ENCODE measurements around the gene TEX44. TPM values are rescaled to one million over a fixed set of nuclear protein-coding genes. Genes with fewer than 3 reads are reported as not detected.
A peak's percentile ranks its signal among the peaks of the same experiment; 100 is the strongest.

The TEX44 gene
- total RNA-seq, 2 experiments from 2014 or later = not detected

GRCh38 chr2:231611273-231612108 is 18.8 kb downstream of the TEX44 start:
- peak; percentile 69 for ATAC-seq
- intact Hi-C loops (cut with DNase I, micrococcal nuclease) = loop anchor here (1.0 to 5.0 kb wide), 16 partner anchors 7 to 1086 kb away; partner anchors contain the start of genes COPS7B (in 1 of the 2), DIS3L2 (in 1 of the 2), GIGYF2 (in 1 of the 2) and NCL (in 1 of the 2)
- peak overlapping the region; percentile 98 for H3K27ac Mint-ChIP-seq
- ChIA-PET CTCF (interaction anchor here (0.5 to 10.3 kb wide), 18 partner anchors 10 to 704 kb away, joined by 3 to 161 read pairs (median 4); partner anchors contain the start of gene PTMA), POLR2A (interaction anchor here (0.6 to 4.9 kb wide), 12 partner anchors 10 to 159 kb away, joined by 3 to 104 read pairs (median 4); partner anchors contain the start of genes NCL and PTMA)
- H3K4me3 Mint-ChIP-seq = peak overlapping the region; percentile 77
- no peaks in the 10 kb centered on the region for H3K36me3 Mint-ChIP-seq (ENCODE audit: low read depth)
- H3K4me1 Mint-ChIP-seq = peaks cover 44% of the 10 kb centered on the region
- no peaks in the 10 kb centered on the region for H3K9me3 Mint-ChIP-seq (ENCODE audit: low read depth)
- DNase-seq = peak; percentile 87
- no peaks in the 10 kb centered on the region for H3K27me3 Mint-ChIP-seq

- POLR2A ChIA-PET = interaction anchor here (0.6 to 4.9 kb wide), 12 partner anchors 10 to 160 kb away, joined by 3 to 104 read pairs (median 4); partner anchors contain the start of genes NCL and PTMA
- Mint-ChIP-seq H3K4me1 (peaks cover 49% of the 10 kb centered on the region), H3K27me3 (no peaks in the 10 kb centered on the region), H3K4me3 (peak overlapping the region; percentile 77), H3K36me3 (ENCODE audit: low read depth) (no peaks in the 10 kb centered on the region), H3K9me3 (ENCODE audit: low read depth) (no peaks in the 10 kb centered on the region), H3K27ac (peak overlapping the region; percentile 98)
- DNase-seq (no peak), ATAC-seq (peak; percentile 8)
- CTCF ChIA-PET = interaction anchor here (0.6 to 10.3 kb wide), 18 partner anchors 10 to 703 kb away, joined by 3 to 161 read pairs (median 4); partner anchors contain the start of gene PTMA
- intact Hi-C loops (cut with DNase I, micrococcal nuclease) = loop anchor here (1.0 to 5.0 kb wide), 16 partner anchors 8 to 1085 kb away; partner anchors contain the start of genes COPS7B (in 1 of the 2), DIS3L2 (in 1 of the 2), GIGYF2 (in 1 of the 2) and NCL (in 1 of the 2)
Measured at GRCh38 chr2:231612109-231612455, 19.4 kb downstream of the TEX44 start.

- Mint-ChIP-seq H3K27ac (peak overlapping the region; percentile 98), H3K27me3 (no peaks in the 10 kb centered on the region), H3K36me3 (ENCODE audit: low read depth) (no peaks in the 10 kb centered on the region), H3K4me3 (peak overlapping the region; percentile 77), H3K4me1 (peaks cover 55% of the 10 kb centered on the region), H3K9me3 (ENCODE audit: low read depth) (no peaks in the 10 kb centered on the region)
- POLR2A ChIA-PET = interaction anchor here (0.7 to 4.9 kb wide), 12 partner anchors 30 to 160 kb away, joined by 3 to 104 read pairs (median 6); partner anchors contain the start of genes NCL and PTMA
- DNase-seq (peak; percentile 99), ATAC-seq (peak; percentile 67)
- CTCF ChIA-PET = interaction anchor here (0.6 to 10.3 kb wide), 24 partner anchors 9 to 703 kb away, joined by 3 to 161 read pairs (median 4); partner anchors contain the start of gene PTMA
- intact Hi-C loops (cut with DNase I, micrococcal nuclease) = loop anchor here (1.0 to 5.0 kb wide), 16 partner anchors 8 to 1085 kb away; partner anchors contain the start of genes PDE6D (in 2 of the 2), COPS7B (in 1 of the 2), DIS3L2 (in 1 of the 2) and GIGYF2 (in 1 of the 2)
Measured at GRCh38 chr2:231612456-231613330, 20.0 kb downstream of the TEX44 start.

GRCh38 chr2:231613331-231613662 is 20.6 kb downstream of the TEX44 start:
- ATAC-seq = no peak
- no peaks in the 10 kb centered on the region for H3K36me3 Mint-ChIP-seq (ENCODE audit: low read depth)
- CTCF ChIA-PET = interaction anchor here (0.6 to 10.3 kb wide), 16 partner anchors 9 to 334 kb away, joined by 3 to 161 read pairs (median 4); partner anchors contain the start of gene PTMA

GRCh38 chr2:231613663-231614558 is 21.2 kb downstream of the TEX44 start:
- ATAC-seq = peak; percentile 51
- no peaks in the 10 kb centered on the region for H3K36me3 Mint-ChIP-seq (ENCODE audit: low read depth)
- peak overlapping the region; percentile 77 for H3K4me3 Mint-ChIP-seq
- POLR2A ChIA-PET = interaction anchor here (0.5 to 4.9 kb wide), 13 partner anchors 12 to 152 kb away, joined by 3 to 104 read pairs (median 6); partner anchors contain the start of genes NCL and PTMA
- CTCF ChIA-PET = interaction anchor here (0.6 to 10.3 kb wide), 19 partner anchors 9 to 334 kb away, joined by 3 to 161 read pairs (median 4); partner anchors contain the start of gene PTMA
- peaks cover 59% of the 10 kb centered on the region for H3K4me1 Mint-ChIP-seq
- peak overlapping the region; percentile 98 for H3K27ac Mint-ChIP-seq
- intact Hi-C loops (cut with DNase I, micrococcal nuclease) = loop anchor here (1.0 to 5.0 kb wide), 8 partner anchors 28 to 1083 kb away; partner anchors contain the start of genes DIS3L2 (in 1 of the 2), GIGYF2 (in 1 of the 2), PDE6D (in 1 of the 2) and PSMD1 (in 1 of the 2)
- H3K9me3 Mint-ChIP-seq (ENCODE audit: low read depth) = no peaks in the 10 kb centered on the region
- no peaks in the 10 kb centered on the region for H3K27me3 Mint-ChIP-seq
- peak; percentile 95 for DNase-seq

More at GRCh38 chr2:231613331-231613662, 20.6 kb downstream of the TEX44 start:
- Mint-ChIP-seq H3K9me3 (ENCODE audit: low read depth) (no peaks in the 10 kb centered on the region), H3K4me3 (peak overlapping the region; percentile 77), H3K27ac (peak overlapping the region; percentile 98), H3K27me3 (no peaks in the 10 kb centered on the region), H3K4me1 (peaks cover 59% of the 10 kb centered on the region)
- intact Hi-C loops (cut with DNase I, micrococcal nuclease) = loop anchor here (1.0 to 5.0 kb wide), 6 partner anchors 30 to 1084 kb away; partner anchors contain the start of genes DIS3L2 (in 1 of the 2), GIGYF2 (in 1 of the 2), PDE6D (in 1 of the 2) and PSMD1 (in 1 of the 2)
- POLR2A ChIA-PET = interaction anchor here (0.8 to 4.9 kb wide), 10 partner anchors 48 to 151 kb away, joined by 3 to 104 read pairs (median 8); partner anchors contain the start of genes NCL and PTMA
- no peak for DNase-seq

GRCh38 chr2:231614559-231615057 is 21.9 kb downstream of the TEX44 start:
- Mint-ChIP-seq H3K36me3 (ENCODE audit: low read depth) (no peaks in the 10 kb centered on the region), H3K27ac (peak overlapping the region; percentile 98), H3K9me3 (ENCODE audit: low read depth) (no peaks in the 10 kb centered on the region), H3K4me3 (peak overlapping the region; percentile 77), H3K4me1 (peaks cover 59% of the 10 kb centered on the region), H3K27me3 (no peaks in the 10 kb centered on the region)
- intact Hi-C loops (cut with DNase I, micrococcal nuclease) = loop anchor here in 1 of 2 experiments (1.0 to 5.0 kb wide), 5 partner anchors 28 to 1083 kb away; partner anchors contain the start of genes DIS3L2 and GIGYF2
- POLR2A ChIA-PET = interaction anchor here (0.9 to 4.9 kb wide), 4 partner anchors 13 to 100 kb away, joined by 3 to 104 read pairs (median 46); partner anchors contain the start of gene PTMA
- CTCF ChIA-PET = interaction anchor here (0.6 to 10.3 kb wide), 11 partner anchors 9 to 349 kb away, joined by 3 to 161 read pairs (median 5); no protein-coding TSS in a partner anchor
- ATAC-seq (peak; percentile 0), DNase-seq (peak; percentile 65)

- DNase-seq (peak; percentile 42), ATAC-seq (no peak)
- POLR2A ChIA-PET = interaction anchor here (2.1 to 4.9 kb wide), 3 partner anchors 27 to 100 kb away, joined by 6 to 104 read pairs (median 85); partner anchors contain the start of gene PTMA
- CTCF ChIA-PET = interaction anchor here (0.6 to 10.3 kb wide), 8 partner anchors 10 to 349 kb away, joined by 3 to 161 read pairs (median 4); no protein-coding TSS in a partner anchor
- Mint-ChIP-seq H3K9me3 (ENCODE audit: low read depth) (no peaks in the 10 kb centered on the region), H3K36me3 (ENCODE audit: low read depth) (no peaks in the 10 kb centered on the region), H3K27me3 (no peaks in the 10 kb centered on the region), H3K4me1 (peaks cover 61% of the 10 kb centered on the region), H3K4me3 (peak overlapping the region; percentile 77), H3K27ac (peak overlapping the region; percentile 98)
- intact Hi-C loops (cut with DNase I, micrococcal nuclease) = no loop called here
Measured at GRCh38 chr2:231615058-231615671, 22.5 kb downstream of the TEX44 start.

- CTCF ChIA-PET = interaction anchor here (0.5 kb wide), 1 partner anchor 42 kb away, joined by 3 read pairs; no protein-coding TSS in a partner anchor
- intact Hi-C loops (cut with DNase I, micrococcal nuclease) = no loop called here
Measured at GRCh38 chr2:231616296-231616695, 23.6 kb downstream of the TEX44 start.

More at GRCh38 chr2:231616296-231616695, 23.6 kb downstream of the TEX44 start:
- DNase-seq (no peak), ATAC-seq (no peak)
- peaks cover 58% of the 10 kb centered on the region for H3K4me1 Mint-ChIP-seq
- H3K4me3 Mint-ChIP-seq = no peak overlapping the region
- no peaks in the 10 kb centered on the region for H3K9me3 Mint-ChIP-seq (ENCODE audit: low read depth)
- H3K36me3 Mint-ChIP-seq (ENCODE audit: low read depth) = no peaks in the 10 kb centered on the region
- no peaks in the 10 kb centered on the region for H3K27me3 Mint-ChIP-seq
- H3K27ac Mint-ChIP-seq = peak overlapping the region; percentile 59
- POLR2A ChIA-PET = no interaction called here
